NCI-H2029 (cell line): ENCODE results near the gene PRSS21.
A peak's percentile ranks its signal among the peaks of the same experiment; 100 is the strongest.

ENCODE experiments used
- DNase-seq: peaks from one replicate; lab custom pipeline; 2025; lab: John Stamatoyannopoulos, UW

Gene PRSS21

GRCh38 chr16:2867661-2867986 is 50.6 kb downstream of the PRSS21 start:
- DNase-seq = no peak

GRCh38 chr16:2867987-2868789 is 51.2 kb downstream of the PRSS21 start:
- DNase-seq = peak; percentile 75
